Measurements from ENCODE around the gene SOHLH1.

SOHLH1 gene

GRCh38 chr9:135699440-135699839 lies at the start of gene SOHLH1:
Gene SOHLH1 (minus strand): TSS chr9:135699481. CDS start chr9:135699467, 14 bp downstream.
- DNase-seq (ENCODE audit: low read depth, low spot score): no peak

- DNase-seq (ENCODE audit: low read depth, low spot score): no peak
These were observed 49.4 kb upstream of the SOHLH1 start for GRCh38 chr9:135748676-135749075.

GRCh38 chr9:135747311-135747710 lies 48.0 kb upstream of the SOHLH1 start:
- DNase-seq (ENCODE audit: low read depth, low spot score): no peak

- no peak for DNase-seq (ENCODE audit: low read depth, low spot score)
These were observed 47.3 kb upstream of the SOHLH1 start for GRCh38 chr9:135746565-135746964.

- DNase-seq (ENCODE audit: low read depth, low spot score): no peak
These were observed 46.5 kb upstream of the SOHLH1 start for GRCh38 chr9:135745686-135746324.

- DNase-seq (ENCODE audit: low read depth, low spot score): no peak
These were observed 45.9 kb upstream of the SOHLH1 start for GRCh38 chr9:135745189-135745588.

- DNase-seq (ENCODE audit: low read depth, low spot score): no peak
These were observed 45.2 kb upstream of the SOHLH1 start for GRCh38 chr9:135744333-135745070.

- DNase-seq (ENCODE audit: low read depth, low spot score): no peak
These were observed 44.5 kb upstream of the SOHLH1 start for GRCh38 chr9:135743546-135744332.

GRCh38 chr9:135743021-135743420 lies 43.7 kb upstream of the SOHLH1 start:
- no peak for DNase-seq (ENCODE audit: low read depth, low spot score)

GRCh38 chr9:135741276-135742219 lies 42.3 kb upstream of the SOHLH1 start:
- no peak for DNase-seq (ENCODE audit: low read depth, low spot score)

GRCh38 chr9:135739271-135740220 lies 40.3 kb upstream of the SOHLH1 start:
- DNase-seq (ENCODE audit: low read depth, low spot score): no peak

- DNase-seq (ENCODE audit: low read depth, low spot score): no peak
These were observed 38.7 kb upstream of the SOHLH1 start for GRCh38 chr9:135737840-135738521.

- DNase-seq (ENCODE audit: low read depth, low spot score): no peak
These were observed 37.9 kb upstream of the SOHLH1 start for GRCh38 chr9:135736979-135737839.

- DNase-seq (ENCODE audit: low read depth, low spot score): no peak
These were observed 37.1 kb upstream of the SOHLH1 start for GRCh38 chr9:135736272-135736978.

GRCh38 chr9:135734616-135735144 lies 35.4 kb upstream of the SOHLH1 start:
- no peak for DNase-seq (ENCODE audit: low read depth, low spot score)

- no peak for DNase-seq (ENCODE audit: low read depth, low spot score)
These were observed 33.4 kb upstream of the SOHLH1 start for GRCh38 chr9:135732569-135733257.

- DNase-seq (ENCODE audit: low read depth, low spot score): no peak
These were observed 32.2 kb upstream of the SOHLH1 start for GRCh38 chr9:135731454-135731853.
